HG02642 (cell line): ENCODE data around the gene WDR88.
"Not testable (repeated sequence)": the region's sequence is repeated elsewhere in the genome, so short reads cannot be mapped to it uniquely, and the experiment has no call there.

Experiments
- ATAC-seq: cut with Tn5 transposase; IDR thresholded peaks from one replicate; pipeline ENCODE4 v1.9.1; 2021; ENCODE audit warnings: mild to moderate bottlenecking; ENCODE audit not compliant: unreplicated experiment, poor library complexity

Gene WDR88

GRCh38 chr19:33208371-33208895 lies 76.5 kb downstream of the WDR88 start:
- no peak for ATAC-seq

GRCh38 chr19:33208904-33209849 lies 77.3 kb downstream of the WDR88 start:
- no peak for ATAC-seq

GRCh38 chr19:33209850-33210230 lies 77.9 kb downstream of the WDR88 start:
- not testable (repeated sequence) for ATAC-seq

GRCh38 chr19:33210266-33210940 lies 78.5 kb downstream of the WDR88 start:
- ATAC-seq = no peak

GRCh38 chr19:33211794-33212435 lies 80.0 kb downstream of the WDR88 start:
- no peak for ATAC-seq

GRCh38 chr19:33212436-33213172 lies 80.7 kb downstream of the WDR88 start:
- ATAC-seq = no peak

GRCh38 chr19:33214596-33214995 lies 82.7 kb downstream of the WDR88 start:
- ATAC-seq = no peak

- no peak for ATAC-seq
Observed at GRCh38 chr19:33215438-33216197, 83.7 kb downstream of the WDR88 start.

- no peak for ATAC-seq
Observed at GRCh38 chr19:33216198-33216830, 84.4 kb downstream of the WDR88 start.

- no peak for ATAC-seq
Observed at GRCh38 chr19:33217881-33218280, 86.0 kb downstream of the WDR88 start.

- ATAC-seq = no peak
Observed at GRCh38 chr19:33219261-33219815, 87.4 kb downstream of the WDR88 start.

- ATAC-seq = no peak
Observed at GRCh38 chr19:33220115-33220514, 88.2 kb downstream of the WDR88 start.

- no peak for ATAC-seq
Observed at GRCh38 chr19:33220735-33221134, 88.8 kb downstream of the WDR88 start.

GRCh38 chr19:33221638-33222037 lies 89.7 kb downstream of the WDR88 start:
- ATAC-seq = no peak

GRCh38 chr19:33222255-33222654 lies 90.3 kb downstream of the WDR88 start:
- not testable (repeated sequence) for ATAC-seq

- no peak for ATAC-seq
Observed at GRCh38 chr19:33224694-33225457, 93.0 kb downstream of the WDR88 start.
